GM19043 (cell line): ENCODE data around the gene SLFN5.
"Not testable (repeated sequence)": the region's sequence is repeated elsewhere in the genome, so short reads cannot be mapped to it uniquely, and the experiment has no call there.

Experiments
- ATAC-seq: cut with Tn5 transposase; IDR thresholded peaks from one replicate; pipeline ENCODE4 v1.9.1; 2021; ENCODE audit warnings: low read depth; ENCODE audit not compliant: unreplicated experiment

SLFN5 gene

DNA sequence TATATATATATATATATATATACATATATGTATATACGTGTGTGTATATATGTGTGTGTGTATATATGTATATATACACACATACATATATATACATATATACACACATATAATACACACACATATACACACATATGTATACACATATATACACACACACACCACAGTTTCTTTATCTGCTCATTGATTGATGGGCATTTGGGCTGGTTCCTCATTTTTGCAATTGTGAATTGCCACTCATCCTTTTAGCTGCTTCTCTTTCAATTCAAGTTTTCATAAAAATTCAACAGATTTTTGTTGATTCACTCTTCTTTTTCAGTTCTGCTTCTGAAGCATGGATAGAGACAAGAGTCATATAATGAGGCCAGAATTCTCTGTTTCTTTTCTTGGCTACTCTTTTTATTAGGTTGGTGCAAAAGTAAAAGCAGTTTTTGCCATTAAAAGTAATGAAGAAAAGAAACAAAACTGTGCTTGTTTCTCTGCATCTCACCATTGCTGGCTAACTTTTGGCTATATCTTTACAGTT, 44.5 kb downstream of the SLFN5 start:
- ATAC-seq, result no peak

DNA sequence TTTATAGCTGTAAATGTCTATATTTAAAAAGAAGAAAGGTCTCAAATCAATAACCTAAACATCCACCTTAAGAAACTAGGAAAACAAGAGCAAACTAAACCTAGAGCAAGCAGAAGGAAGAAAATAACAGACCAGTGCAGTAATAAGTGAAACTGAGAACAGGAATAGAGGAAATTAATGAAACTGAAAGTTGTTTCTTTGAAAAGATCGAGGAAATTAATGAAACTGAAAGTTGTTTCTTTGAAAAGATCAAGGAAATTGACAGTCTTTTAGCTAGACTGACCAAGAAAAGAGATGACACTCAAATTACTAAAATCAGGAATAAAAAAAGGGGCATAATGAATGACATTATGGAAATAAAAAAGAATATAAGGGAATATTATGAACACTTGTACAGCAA, 46.4 kb downstream of the SLFN5 start:
- no peak for ATAC-seq

DNA sequence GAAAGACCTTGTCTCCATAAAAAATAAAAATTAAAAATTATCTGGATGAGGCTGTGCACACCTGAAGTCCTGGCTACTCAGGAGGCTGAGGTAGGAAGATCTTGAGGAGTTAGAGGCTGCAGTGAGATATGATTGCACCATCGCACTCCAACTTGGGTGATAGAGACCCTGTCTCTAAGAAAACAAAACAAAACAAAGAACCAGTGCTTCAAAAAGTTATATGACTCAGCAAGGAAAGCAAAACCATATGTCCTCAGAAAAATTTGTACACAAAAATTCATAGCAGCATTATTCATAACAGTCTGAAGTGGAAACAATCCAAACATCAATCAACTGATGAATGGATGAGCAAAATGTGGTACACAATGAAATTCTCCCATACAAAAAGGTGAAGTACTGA, 48.9 kb downstream of the SLFN5 start:
- ATAC-seq, result no peak

DNA sequence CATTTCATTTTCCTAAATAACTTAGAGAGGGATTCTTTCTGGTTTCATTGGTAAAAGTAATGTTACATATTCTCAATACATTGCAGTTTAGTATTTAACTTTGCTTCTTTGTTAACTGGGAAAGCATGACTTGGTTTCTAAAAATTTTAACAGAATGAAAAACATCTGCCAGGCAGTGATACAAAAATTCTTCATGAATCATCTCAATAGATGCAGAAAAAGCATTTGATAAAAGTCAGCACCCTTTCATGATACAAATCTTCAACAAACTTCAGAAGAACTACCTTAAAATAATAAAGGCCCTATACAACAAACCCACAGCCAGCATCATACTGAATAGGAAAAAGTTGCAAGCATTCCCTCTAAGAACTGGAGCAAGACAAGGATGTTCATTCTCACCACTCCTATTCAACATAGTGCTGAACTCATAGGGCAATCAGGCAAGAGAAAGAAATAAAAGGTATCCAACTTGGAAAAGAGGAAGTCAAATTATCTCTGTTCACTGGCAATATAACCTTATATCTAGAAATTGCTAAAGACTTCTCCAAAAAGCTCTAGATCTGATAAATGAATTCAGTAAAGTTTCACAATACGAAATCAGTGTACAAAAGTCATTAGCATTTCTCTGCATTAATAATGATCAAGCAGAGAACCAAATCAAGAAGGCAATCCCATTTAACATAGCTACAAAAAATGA, 50.4 kb downstream of the SLFN5 start:
- ATAC-seq, result no peak

DNA sequence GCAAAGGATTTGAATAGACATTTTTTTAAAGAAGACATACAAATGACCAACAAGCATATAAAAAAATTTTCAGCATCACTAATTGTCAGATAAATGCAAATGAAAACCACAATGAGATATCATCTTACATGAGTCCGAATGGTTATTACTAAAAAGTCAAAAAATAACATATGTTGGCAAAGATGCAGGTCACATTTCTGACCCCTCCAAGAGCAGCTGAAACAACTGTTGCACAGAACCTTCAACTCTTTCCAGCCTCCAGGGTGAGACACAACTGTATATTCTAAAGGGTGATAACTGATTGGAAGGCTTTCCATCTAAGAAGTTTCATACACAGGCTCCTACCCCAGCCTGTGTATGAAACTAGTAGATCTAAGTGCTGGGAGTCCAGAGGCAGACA, 51.9 kb downstream of the SLFN5 start:
- no peak for ATAC-seq

DNA sequence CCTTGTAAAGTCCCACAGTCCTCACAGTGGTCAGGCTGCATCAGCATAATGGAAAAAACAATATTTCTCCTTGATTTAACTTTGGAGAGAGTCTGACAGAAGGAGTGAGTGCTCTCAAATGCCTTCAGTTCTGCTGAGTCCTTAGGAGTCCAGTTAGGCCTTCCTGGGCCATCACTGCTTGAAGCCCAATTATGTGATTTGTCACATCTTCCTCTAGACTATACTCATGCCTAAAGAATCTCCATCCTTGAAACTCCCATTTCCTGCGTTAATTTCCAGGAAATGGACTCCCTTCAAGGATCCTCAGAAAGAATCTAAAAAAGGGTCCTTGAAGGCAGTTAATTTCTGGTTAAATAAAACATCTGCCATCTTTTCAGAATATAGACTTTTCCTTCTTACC, 52.8 kb downstream of the SLFN5 start:
- no peak for ATAC-seq

DNA sequence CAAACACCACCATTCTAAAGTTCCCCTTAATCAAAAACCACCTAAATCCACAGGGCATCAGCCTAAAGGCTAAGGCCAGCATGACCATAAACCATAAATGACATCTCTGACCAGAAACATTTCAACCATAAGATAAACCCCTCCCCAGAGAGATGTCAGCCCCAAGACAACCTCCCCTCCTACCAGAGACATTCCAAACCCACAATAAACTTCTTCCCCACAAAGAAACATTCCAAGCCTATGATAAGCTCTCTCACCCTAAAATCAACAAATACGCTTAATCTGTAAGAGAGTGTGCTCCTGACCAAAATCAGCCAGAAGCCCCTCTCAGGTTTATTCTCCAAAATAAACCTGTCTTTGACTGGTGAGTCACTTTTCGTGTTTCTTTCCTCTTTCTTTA, 54.8 kb downstream of the SLFN5 start:
- no peak for ATAC-seq

DNA sequence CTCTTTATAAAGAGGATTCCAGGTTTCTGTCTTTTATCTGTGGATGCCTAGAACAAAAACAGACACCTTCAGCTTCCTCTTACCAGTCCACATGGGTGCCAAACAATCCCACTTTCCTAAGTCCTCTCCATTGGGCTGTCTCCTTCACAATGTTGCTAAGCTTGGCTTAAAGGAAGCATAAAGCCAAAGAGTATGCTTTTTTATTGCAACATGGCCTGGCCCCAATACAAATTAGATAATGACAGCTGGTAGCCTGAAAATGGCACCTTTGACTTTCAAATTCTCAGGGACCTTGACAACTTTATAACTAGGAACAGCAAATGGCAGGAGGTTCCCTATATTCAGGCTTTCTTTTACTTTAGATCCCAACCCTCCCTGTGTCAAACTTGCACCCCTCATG, 55.8 kb downstream of the SLFN5 start:
- ATAC-seq, result no peak

DNA sequence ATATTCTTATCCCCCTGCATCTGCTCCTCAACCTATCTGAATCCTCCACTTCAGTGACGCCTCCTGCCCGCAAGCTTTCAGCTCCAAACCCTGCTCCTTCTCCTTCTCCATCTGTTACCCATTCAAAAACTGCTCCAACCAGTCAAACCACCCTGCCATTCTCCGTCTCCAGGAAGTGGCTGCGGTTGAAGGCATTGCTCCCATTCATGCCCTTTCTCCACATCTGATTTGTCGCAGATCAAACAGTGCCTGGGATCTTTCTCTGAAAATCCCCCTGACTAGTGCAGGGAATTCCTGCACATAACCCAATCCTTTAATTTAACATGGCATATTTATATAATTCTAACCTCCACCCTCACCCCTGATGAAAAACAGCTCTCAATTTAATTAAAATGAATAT, 56.3 kb downstream of the SLFN5 start:
- no peak for ATAC-seq

DNA sequence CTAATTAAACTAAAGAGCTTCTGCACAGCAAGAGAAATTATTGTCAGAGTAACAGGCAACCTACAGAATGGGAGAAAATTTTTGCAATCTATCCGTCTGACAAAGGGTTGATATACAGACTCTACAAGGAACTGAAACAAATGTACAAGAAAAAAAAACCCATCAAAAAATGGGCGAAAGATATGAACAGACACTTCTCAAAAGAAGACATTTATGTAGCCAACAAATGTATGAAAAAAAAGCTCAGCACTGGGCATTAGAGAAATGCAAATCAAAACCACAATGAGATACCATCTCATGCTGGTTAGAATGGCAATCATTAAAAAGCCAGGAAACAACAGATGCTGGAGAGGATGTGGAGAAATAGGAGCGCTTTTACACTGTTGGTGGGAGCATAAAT, 66.5 kb downstream of the SLFN5 start:
- ATAC-seq, result not testable (repeated sequence)

DNA sequence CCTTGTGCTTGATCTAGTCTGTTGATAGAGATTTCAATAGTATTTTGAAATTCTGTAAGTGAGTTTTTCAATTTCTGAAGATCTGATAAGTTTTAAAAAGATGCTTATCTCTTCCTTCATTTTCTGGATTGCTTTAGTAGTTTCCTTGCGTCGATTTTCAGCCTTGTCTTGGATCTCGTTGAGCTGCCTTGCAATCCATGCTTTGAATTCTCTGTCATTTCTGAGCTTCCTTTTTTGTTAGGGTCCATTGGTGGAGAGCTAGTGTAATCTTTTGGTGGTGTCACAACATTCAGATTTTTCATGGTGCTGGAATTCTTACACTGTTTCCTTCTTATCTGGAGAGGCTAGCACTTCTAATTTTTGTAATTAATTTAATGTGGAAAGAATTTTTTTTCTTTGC, 69.5 kb downstream of the SLFN5 start:
- no peak for ATAC-seq

DNA sequence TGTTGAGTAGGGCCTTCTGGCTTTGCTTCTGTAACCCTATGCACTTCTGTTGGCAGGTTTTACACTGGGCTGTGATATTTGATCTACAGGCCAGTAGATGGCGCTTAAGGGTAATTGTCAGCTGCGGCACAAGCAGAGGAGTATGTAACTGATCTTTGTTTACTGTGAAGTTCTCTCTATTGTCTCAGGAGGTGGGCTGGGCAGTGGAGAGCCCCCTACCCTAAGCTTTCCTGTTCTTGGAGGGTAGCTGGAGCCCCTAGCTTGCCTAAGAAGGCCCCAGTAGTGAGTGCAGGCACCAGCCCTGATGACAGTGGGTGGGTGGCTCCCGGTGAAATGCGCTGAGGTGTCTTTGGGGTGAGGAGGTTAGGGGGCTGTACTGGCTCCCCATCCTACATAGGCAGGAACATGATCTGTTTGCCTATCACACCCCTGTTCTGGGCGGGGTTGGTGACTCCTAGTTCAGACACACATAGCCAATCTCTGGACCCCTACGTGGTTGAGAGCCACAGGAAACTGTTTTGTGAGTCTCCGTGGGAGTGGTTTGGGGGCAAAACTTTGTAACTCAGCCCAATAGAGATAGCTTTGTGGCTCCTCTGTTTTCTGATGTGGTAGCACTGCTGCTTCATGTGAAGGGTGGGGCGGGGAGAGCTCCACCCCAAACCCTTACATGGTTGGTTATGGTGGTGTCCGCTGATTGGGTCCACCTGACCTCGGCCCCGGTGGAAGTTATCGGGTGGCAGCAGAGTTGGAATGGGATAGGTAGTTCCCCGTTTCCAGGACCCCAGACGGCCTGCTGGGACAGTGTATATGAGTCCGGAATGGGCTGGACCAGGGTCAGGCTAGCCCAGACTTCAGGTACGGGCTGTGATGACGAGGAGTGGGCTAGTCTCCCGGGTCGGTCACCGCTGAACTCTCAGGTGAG, 70.2 kb downstream of the SLFN5 start:
- no peak for ATAC-seq

DNA sequence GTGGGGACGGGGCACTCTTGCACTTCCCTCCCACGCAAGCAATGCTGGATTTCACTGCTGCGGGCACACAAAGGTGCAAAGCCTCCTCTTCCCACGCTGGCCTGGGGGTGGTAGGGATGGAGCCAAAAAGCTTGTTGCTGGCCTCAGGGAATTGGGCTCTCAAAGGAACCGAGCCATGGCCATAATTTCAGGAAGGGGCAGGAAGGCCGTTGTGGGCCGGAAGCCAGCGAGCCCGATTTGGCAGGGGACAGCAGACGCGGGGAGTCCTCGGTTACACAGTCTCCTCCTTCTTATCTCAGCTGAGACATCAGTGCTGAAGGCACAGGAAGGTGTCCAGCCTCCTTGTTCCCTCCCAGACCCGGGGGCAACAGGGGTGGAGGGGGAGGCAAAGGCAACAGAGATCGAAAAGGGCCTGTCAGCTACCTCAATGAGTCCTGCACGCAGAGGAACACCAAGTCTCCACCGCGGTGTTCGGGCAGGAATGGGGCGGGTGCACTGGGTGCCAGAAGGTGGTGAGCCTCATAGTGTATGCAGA, 71.1 kb downstream of the SLFN5 start:
- no peak for ATAC-seq

DNA sequence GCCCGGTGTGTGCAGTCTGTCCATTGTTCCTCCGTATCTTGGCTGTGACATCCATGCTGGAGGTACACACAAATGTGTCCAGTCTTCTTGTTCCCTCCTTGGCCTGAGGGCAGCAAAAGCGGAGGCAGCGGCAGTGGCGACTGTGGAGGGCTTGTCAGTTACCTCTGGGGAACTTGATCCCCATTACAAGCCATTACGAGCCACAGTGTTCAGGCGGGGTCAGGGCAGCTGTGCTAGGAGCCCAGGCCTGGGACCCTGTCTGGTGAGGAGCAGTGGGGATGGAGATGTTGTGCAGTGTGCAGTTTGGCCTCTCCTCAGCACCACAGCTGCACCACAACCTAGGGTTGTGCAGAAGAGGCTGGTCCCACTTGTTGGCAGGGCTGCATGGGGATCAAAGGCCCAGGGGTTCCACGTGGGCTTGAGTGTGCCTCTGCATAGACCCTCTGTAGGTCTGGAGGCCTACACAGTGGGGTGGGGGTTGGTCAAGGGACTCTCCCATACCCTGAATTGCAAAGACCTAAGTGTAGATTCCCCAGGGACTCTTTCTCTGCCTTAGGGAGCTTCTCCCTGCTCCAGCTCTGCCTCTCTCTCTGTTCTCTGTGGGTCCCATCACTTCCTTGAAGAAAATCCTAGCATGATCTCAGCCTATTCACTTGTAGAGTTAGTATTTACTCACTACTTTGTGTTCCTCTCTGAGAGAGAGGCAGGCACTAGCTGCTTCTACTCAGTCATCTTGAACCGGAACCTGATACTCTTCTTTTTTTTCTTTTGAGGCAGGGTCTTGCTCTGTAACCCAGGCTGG, 71.7 kb downstream of the SLFN5 start:
- ATAC-seq, result no peak

DNA sequence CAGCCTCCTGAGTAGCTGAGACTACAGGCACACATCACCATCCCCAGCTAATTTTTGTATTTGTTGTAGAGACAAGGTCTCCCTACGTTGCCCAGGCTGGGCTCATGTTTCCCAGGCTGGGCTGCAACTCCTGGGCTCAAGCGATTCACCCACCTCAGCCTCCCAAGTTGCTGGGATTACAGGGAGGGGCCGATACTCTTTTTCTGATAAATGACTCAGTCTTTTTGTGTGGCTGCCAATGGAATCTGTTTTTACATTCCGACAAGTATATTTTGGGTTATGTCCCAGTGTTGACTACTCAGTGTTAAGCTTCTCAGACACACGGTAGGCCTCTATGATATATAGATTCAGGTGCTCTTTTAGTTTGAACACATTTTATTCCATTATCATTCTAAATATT, 72.4 kb downstream of the SLFN5 start:
- no peak for ATAC-seq

DNA sequence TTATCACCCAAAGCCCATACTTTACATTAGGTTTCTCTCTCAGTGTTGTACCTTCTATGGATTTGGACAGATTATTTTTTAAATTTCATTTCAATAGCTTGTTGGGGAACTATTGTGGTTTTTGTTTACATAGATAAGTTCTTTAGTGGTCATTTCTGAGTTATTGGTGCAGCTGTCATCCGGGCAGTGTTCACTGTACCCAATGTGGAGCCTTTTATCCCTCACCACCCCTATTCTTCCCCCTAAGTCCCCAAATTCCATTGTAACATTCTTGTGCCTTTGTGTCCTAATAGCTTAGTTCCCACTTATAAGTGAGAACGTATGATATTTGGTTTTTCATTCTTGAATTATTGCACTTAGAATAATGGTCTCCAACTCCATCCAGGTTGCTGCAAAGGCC, 73.1 kb downstream of the SLFN5 start:
- ATAC-seq, result no peak

DNA sequence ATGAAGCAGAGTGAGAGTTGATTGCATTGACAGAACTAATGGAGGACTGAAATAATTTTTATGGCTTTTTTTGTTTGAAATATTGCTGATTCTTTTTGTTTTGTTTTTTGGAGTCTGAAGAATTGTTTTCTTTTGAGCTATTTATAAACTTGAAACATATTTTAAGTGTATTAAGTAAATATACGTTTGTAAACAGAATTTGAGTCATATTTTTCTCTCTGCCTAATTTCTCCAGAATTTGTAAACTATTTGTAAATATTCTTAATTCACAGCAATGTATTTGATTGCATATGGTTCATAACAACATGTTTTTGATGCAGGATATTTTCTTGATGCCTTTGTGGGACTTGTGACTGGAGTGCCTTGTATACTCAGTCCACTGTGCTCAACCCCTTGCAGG, 79.9 kb downstream of the SLFN5 start:
- ATAC-seq, result no peak
